GM18511 (cell line): ENCODE data around the gene RDH5.
"Not testable (repeated sequence)": the region's sequence is repeated elsewhere in the genome, so short reads cannot be mapped to it uniquely, and the experiment has no call there.

Source experiments
- ATAC-seq: cut with Tn5 transposase; IDR thresholded peaks from one replicate; pipeline ENCODE4 v1.9.1; 2021; ENCODE audit warnings: mild to moderate bottlenecking, moderate library complexity; ENCODE audit not compliant: unreplicated experiment

RDH5 gene

DNA sequence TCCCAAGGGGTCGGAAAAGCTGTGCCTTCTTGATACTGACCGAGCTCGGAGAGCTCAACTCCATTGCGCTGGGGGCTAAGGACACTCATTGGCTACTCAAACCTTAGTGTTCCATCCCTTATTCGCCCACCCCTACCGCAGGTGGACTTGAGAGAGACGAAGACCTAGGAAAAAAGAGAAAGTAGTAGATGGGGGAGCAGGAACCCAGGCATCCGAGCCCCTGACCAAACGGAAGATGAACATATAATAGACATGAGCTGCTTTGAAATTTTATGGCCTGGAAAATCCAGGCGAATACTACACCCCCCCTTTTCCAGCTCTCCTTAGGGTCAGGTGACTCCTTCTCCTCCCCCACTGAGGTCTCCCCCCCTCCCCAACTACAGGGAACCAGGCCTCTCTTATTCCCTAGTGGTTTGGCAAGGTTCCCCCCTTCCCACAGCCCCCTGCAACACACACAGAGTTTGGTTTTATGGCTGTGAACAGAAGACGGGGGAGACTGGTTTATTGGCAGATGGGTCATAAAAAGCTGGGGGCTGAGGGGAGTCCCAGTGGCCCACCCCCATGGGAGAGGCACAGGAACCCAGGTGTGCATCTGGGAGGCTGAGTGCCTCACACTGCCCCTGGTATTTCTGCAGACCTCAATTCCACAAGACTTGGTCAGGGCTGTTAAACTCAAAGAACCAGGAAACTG is 24.3 kb downstream of the RDH5 start:
- no peak for ATAC-seq

DNA sequence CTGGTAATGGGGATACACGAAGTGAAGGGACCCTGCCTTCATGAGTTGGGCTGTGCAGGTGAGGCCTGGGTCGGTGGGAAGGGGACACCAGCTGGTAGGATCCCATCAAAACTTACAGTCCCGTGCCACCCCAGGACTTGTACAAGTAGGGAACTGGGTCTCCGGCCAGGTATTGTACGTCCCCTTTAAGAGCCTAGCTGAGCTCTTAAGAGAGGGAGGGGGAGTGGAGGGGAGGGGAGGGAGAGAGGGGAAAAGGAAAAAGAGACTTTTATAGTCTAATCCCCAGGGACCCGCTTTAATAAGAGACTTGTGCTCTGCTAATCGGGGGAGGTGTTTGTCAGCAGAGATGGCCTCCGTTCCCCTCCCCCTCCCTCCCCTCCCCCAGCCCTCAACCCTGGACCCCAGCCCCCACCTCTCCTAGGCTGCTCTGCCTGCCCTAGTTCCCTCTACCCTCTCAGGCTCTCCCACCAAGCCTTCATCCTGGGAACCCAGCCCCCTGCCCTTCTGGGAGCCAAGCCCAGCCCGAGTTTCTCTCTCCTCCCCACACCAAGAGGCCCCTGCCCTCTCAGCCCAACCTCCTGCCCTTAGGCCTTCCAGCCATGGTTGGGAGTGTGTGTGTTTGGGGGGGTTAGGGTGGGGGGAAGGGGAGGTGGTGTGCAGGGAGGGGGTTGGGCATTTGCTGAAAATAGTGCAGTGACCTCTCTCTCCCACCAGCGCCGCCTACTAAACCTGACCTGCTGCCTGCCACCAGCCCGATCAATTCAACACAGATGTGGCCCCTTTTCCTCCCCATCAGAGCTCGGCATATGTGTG is 25.4 kb downstream of the RDH5 start:
- no peak for ATAC-seq

DNA sequence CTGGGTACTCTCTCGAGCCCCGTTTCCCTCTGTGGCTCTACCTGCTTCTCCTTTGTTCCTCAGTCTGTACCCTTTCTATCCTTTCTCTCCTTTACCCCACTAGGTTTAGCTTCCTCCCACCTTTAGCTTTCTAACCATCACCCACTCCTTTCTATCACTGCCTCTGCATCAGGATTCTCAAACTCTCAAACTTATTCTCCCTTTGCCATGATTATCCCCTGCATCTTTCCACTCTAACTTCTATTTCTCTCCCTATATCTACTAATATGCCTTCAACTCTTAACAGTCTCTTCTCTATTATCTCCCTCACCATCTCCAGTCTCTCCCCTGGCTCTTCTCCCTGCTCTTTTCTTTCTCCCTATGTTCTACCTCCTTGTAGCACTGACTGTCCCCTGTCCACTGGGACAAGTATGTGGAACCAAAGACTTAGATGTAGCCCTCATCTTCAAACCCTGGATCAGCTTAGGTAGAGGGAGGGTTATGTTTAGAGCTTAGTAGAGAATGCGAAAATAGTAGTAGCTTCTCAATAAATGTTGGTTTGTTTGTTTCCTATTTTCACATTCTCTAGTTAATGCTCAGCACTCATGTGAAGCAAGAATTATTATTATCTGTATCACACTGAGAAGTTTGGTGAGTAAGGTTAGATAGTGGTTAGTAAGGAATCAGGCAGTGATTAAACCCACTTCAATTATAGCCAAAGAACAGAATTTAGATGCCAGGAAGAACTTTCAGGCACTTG is 26.1 kb downstream of the RDH5 start:
- no peak for ATAC-seq

DNA sequence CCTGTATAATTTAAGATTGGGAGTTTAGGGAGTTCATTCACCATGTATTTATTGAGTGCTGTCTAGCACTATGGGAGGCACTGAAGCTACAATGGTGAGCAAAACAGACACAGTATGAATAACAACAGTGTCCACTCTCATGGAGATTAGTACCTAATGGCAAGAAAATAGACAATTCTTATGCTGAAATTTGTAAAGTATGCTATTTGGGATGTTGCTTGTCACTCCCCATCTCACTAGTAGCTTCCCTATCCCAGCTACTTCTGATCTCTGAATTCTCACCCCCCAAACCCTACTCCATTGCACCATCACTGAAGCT is 26.7 kb downstream of the RDH5 start:
- no peak for ATAC-seq

DNA sequence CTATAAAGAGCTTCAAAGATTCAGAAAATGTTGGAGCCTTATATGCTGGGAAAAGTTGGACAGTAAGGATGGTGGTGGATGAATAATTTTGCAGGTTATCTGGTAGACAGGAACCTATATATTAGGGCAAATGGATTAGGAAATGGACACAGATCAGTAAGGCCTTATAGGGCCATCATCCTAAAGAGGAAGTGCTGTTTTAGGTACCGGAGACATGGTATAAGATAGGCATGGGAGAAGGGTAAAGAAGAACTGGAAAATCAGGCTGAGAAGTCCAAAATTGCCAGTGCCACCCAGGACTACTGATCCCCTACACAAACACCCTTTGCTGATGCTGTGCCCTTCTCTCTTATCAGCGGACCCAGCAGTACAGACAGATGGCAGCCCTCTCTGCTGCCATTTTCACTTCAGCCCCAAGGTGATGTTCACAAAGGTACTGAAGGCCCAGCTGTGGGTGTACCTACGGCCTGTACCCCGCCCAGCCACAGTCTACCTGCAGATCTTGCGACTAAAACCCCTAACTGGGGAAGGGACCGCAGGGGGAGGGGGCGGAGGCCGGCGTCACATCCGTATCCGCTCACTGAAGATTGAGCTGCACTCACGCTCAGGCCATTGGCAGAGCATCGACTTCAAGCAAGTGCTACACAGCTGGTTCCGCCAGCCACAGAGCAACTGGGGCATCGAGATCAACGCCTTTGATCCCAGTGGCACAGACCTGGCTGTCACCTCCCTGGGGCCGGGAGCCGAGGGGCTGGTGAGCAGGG is 28.2 kb downstream of the RDH5 start:
- ATAC-seq = no peak

DNA sequence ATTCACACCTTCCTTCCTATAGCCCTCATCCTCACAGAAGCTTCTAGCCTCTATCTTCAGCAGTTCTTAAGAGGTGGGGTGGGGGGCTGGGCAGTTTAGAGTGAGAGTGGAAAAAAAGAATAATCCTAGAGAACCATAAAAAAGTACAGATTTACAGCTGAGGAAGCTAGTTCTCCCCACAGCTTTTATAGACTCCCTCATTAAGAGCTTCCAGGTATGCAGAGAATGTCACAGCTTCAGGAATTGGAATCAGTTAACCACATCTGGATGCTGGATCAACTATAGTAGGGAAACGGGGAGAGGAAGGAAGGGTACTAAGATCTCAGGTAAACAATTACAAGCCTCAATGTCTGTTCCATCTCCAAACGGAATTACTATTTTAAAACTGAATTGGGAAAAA is 35.1 kb downstream of the RDH5 start:
- no peak for ATAC-seq

DNA sequence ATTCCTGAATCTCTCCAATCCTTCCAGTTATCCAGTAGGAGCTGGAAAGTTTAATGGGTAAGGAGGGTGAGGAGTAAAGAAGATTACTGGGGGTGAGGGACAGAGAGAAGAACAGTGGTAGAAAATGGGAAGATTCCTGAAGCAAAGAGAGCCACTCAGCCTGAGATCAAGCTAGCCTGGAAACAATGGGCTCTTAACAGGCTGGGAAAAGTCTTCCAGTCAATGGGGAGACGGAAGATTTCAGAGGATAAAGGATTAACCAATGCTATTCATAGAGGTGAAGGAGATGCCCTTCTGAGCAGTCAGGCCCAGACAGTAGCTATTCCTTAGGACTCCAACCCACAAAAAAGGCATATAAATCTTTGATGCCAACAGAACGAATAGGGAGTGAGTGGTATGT is 37.5 kb downstream of the RDH5 start:
- no peak for ATAC-seq

DNA sequence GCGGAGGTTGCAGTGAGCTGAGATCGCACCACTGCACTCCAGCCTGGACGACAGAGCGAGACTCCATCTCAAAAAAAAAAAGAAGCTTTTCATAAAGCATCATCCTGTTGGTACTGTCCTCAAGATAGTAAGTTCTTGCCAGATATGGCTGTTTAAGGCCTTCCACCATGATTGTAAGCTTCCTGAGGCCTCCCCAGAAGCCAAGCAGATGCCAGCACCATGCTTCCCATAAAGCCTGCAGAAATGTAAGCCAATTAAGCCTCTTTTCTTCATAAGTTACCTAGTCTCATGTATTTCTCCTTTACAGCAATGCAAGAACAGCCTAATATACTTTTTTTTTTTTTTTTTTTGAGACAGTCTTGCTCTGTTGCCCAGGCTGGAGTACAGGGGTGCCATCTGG is 38.4 kb downstream of the RDH5 start:
- ATAC-seq = not testable (repeated sequence)

DNA sequence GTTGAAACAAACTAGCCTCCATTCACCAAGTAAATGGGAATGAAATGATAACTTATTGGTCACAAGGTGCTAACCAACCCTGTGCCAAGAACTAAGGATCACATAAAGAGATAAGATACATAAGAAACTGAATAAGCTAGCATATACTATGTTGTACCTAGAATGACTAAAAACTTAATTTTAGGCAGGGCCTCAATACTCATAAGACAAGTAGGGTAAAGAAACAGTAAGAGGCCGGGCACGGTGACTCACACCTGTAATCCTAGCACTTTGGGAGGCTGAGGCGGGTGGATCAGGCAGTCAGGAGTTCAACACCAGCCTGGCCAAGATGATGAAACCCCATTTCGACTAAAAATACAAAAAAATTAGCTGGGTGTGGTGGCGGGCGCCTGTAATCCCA is 40.5 kb downstream of the RDH5 start:
- ATAC-seq = no peak

DNA sequence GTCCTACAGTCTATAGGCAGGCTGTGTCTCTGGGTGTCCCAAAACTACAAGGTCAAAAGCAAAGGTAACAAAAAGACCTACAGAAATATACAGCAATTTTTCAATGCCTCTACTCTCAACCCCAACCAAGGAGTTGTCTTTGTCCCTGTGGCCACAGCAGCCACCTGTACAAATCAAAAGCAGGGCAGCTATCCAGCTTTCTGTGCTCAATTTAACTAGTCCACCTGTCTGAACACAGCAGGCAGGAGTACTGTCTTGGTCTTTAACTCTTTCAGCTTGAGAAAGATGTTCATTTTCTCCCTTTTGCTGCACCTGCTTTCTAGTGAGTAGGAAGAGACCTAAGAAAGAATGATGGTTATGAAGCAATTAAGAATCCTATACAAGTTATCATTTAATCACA is 42.5 kb downstream of the RDH5 start:
- no peak for ATAC-seq

DNA sequence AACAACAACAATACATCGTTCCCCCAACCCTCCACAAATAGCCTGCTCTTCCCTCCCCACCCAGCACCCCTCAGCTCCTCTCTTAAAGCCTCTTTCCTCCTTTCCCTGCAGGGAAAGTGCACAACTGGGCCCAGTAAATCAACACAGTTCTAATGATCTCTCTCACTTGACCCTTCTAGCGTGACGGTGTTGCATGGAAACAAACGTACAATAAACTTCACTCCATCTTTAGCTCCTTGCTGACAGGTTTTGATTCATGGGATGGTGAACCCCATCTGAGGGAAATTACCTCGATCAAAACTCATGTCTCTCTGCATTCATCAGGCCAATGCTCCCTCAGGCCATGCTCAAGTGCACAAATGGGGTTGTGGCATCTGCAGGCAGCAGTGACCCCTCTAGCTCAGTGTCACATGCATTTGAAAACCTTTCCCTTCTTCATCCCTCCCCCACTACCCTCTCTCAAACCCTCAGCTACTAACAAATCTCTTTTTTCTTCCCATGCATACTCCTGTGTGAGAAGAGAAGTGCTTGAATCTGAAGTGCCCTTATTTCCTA is 45.6 kb downstream of the RDH5 start:
- ATAC-seq = no peak

DNA sequence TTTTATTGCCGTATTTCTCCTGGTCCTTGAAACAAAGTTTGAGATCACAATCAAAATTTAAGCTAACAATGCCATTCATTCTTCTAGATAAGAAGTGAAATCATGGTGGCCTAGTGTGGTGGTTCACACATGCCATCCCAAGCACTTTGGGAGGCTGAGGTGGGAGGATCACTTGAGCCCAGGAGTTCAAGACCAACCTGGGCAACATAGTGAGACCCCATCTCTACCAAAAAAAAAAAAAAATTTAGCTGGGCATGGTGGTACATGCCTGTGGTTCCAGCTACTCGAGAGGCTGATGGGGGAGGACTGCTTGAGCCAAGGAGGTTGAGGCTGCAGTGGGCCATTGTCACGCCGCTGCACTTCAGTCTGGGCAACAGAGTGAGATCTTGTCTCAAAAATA is 47.0 kb downstream of the RDH5 start:
- ATAC-seq = no peak

DNA sequence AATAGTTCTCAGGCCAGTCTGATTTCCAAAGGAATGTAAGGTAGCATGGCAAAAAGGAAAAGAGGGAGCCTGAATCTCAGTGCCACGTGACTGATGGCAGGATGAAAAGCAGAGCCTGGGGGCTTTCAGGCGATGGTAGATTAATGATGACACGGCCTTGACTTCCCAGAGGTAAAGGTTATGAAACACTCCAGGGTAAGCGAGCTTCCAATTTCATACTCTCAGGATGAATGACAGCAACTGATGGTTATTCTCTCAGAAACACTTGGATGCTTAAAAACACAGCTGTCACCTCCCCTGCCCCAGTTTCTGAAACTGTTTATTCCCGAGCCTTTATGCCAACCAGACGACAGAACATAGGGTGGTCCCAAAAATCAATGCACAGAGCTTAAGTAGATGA is 51.5 kb downstream of the RDH5 start:
- no peak for ATAC-seq
